Epithelial cell of esophagus (primary cell): ENCODE data around the gene CROCC2.

Experiments
- DNase-seq: peaks from one replicate; pipeline ENCODE4 v3.0.0; 2010; ENCODE audit warnings: low read depth
- H3K4me3 ChIP-seq: 2 replicates; pipeline ENCODE4 v1.5.1; 2011; ENCODE audit warnings: mild to moderate bottlenecking, low read length, control low read depth
- TF ChIP-seq, protein P1 (sequence below): IDR thresholded peaks from 2 replicates; pipeline ENCODE4 v1.5.1; 2011; ENCODE audit warnings: low read depth, mild to moderate bottlenecking, low read length, control low read depth, inconsistent platforms; ENCODE audit not compliant: insufficient read depth; ENCODE audit errors: missing control alignments

The CROCC2 gene

DNA sequence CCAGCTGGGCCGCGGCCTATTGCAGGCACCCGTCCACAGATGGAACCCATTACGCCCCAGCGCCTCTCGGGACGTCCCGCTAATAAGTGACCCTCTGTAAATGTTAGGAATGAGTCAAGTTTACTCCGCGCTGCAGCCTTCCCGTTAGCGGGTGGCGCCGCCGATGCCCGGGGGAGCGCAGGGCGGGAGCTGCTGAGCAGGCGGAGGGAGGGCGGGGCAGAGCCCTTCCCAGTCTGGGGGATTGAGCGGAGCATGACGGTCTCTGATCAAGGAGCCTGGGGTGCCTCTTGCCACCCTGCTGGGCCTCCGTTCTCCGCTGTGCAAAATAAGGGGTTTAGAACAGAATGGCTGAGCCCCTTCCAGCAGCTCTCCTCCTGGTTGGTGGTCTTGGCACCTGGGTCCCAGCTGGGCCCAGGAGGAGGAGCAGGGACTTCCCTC, 10.5 kb downstream of the CROCC2 start:
- TF ChIP-seq, protein P1, sequence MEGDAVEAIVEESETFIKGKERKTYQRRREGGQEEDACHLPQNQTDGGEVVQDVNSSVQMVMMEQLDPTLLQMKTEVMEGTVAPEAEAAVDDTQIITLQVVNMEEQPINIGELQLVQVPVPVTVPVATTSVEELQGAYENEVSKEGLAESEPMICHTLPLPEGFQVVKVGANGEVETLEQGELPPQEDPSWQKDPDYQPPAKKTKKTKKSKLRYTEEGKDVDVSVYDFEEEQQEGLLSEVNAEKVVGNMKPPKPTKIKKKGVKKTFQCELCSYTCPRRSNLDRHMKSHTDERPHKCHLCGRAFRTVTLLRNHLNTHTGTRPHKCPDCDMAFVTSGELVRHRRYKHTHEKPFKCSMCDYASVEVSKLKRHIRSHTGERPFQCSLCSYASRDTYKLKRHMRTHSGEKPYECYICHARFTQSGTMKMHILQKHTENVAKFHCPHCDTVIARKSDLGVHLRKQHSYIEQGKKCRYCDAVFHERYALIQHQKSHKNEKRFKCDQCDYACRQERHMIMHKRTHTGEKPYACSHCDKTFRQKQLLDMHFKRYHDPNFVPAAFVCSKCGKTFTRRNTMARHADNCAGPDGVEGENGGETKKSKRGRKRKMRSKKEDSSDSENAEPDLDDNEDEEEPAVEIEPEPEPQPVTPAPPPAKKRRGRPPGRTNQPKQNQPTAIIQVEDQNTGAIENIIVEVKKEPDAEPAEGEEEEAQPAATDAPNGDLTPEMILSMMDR: no peak
- H3K4me3 ChIP-seq: no peak overlapping the region
- DNase-seq: peak; percentile 13

DNA sequence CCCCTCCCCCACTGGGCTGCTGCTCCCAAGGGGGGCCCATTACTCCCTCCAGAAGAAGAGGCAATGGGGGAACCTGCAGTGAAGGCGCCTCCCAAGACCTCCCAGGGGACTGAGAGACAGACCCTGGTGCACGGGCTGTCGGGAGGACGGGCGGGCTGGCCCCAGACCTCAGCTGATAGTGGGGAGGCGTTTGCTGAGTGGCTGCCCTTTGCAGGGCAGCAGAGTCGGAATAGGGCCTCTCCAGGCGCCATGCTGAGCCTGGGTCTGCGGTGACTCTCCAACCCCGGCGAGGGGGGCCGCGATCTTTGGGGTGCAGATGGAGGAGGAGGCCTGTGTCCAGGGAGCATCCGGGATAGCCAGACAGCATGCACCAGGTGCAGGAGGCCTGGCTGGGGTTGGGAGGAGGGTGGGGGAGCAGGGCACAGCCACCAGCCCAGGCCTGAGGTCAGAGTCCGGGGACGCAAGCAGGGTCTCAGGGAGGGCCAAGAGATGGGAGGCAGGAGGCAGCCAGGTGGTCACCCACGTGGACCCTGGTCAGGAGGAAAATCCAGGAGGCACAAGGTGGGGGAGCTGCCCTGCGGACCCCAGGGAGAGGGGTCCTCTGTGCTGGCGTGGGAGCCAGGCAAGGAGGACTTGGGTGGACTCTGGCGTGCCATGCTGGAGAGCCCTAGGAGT, 11.0 kb downstream of the CROCC2 start:
- H3K4me3 ChIP-seq: no peak overlapping the region
- TF ChIP-seq, protein P1: no peak
- no peak for DNase-seq

DNA sequence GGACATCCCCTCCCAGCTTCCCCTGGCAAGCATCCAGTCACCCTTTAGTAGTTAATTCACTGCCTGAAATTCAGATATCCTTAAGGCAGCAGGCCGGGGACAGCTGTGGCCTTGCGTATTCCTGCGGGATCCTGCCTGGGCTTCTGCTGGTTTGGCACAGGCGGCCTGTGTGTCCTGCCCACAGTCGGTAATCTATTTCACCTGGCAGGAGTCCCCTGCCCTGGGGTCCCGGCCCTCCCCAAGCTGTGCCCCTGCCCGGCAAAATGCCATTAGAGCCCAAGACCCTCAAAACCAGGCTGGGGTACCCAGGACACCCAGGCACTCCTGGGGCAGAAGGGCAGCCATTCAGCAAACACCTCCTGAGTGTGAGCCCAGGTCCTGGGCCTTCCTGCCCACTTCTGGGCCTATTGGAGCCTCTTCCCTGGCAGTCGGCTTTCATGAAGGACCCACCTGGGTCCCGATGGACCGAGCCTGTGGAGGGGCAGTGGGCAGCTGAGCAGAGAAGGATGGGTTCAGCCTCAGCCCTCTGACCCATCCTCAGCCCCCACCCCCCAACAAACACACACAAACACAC, 11.6 kb downstream of the CROCC2 start:
- TF ChIP-seq, protein P1: no peak
- no peak overlapping the region for H3K4me3 ChIP-seq
- DNase-seq: no peak

DNA sequence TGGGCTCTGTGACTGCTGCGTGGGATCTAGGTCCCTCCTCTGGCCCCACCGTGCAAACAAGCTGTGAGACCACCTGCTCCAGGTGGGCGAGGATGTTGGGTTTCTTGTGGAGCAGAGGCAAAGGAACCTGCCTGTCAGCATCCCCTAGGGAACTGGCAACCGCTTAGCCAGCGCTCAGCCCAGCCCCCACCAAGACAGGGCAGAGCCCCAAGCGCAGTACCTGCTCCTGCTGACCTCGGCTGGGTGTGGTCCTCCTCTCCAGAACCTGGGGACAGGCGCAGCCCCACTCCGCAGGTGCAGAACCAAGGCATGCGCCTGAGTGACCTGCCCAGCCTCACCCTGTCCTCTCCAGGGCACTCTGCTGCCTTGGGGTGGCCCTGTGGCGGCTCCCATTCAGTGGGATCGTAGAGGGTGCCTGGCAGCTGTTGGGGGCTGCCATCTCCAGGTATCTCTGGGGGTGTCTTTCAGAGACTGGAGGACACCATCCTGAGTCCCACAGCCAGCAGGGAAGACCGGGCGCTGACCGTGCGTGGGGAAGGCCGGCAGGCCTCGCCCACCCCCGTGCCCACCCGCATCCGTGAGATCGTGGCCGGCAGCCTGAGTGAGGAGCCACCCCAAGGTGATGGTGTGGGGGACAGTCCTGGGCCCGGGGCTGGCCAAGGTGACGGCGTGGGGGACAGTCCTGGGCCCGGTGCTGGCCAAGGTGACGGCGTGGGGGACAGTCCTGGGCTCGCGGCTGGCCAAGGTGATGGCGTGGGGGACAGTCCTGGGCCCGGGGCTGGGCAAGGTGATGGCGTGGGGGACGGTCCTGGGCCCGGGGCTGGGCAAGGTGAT, 12.3 kb downstream of the CROCC2 start:
- no peak for DNase-seq
- H3K4me3 ChIP-seq: no peak overlapping the region
- TF ChIP-seq, protein P1: no peak

DNA sequence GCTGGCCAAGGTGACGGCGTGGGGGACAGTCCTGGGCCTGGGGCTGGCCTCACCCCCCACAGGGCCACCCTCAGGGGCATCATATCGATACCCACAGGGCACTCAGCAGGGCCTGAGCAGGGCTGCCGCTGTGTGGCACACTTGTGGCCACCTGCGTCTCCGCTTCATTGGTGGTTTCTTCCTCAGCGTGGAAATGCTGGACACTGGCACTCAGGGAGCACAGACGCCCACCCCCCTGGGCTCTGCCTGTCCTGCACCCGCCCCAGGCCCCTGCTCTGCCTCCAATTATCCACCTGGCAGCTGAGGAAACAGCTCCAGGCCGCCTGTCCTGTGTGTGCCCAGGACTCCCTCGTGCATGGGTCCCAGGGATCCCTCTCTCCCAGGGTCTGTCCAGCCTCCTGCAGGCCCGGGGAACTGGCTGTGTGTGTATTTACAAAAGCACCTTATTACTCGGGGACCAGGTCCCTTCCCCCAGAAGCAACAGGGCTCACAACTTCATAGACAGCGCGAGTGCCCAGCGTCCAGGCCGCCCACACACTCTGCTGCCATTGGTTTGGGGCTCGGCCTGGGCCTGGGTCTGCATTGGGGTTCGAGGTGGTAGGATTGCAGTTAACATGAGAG, 13.1 kb downstream of the CROCC2 start:
- no peak for DNase-seq
- TF ChIP-seq, protein P1: no peak
- H3K4me3 ChIP-seq: no peak overlapping the region

DNA sequence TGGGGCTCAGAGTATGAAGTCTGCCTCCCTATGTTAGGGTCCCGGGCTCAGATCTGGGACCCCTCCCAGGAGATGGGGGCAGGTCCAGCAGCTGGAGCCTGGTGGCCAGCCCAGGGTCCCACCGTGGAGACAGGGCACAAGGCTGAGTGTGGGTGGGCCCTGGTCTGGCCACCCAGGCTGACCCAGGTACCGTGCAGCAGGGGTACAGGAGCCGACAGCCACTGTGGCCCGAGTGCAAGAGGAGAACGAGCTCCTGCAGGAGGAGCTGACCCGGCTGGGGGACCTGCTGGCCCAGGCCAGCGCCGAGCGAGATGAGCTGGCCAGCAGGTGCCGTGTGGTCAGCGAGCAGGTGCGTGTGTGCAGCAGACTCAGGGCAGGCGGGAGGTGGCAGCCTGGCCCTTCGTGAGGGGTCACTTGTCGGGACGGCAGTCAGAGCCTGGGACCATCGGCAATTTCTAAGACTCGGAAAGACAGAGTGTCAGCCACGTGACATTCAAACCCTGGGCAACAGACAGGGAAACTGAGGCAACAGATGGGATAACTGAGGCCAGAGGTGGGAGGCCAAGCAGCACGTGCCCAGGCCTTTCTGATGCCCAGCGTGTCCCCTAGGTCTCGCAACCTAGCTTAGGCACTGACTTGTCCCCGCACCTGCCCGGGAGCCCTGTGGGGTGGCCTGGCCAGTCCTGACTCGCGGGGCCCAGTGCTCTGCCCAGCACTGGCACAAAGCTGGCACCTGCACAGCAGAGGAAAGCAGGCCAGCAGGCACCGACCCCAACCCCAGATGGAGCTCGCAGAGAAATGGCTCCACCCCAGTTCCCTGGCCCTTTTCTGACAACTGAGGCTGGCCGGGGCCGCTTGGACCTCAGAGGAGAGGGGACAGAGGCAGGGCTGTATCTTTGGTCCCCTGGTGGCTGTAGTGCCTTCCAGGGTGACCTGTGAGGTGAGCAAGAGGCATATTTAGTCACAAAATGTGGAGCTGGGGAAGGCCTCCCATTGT, 13.9 kb downstream of the CROCC2 start:
- H3K4me3 ChIP-seq: no peak overlapping the region
- no peak for DNase-seq
- TF ChIP-seq, protein P1: no peak
